ENCODE data around the gene NDUFA13. TPM values are rescaled to one million over a fixed set of nuclear protein-coding genes. Genes with fewer than 3 reads are reported as not detected.

The NDUFA13 gene
- total RNA-seq, 3 donors from 2014 or later = 97.3 to 134 (median 99.2) TPM

GRCh38 chr19:19513682-19514081, 2.3 kb upstream of the NDUFA13 start:
- Histone ChIP-seq H3K27me3 (no peaks in the 10 kb centered on the region), H3K36me3 (no peaks in the 10 kb centered on the region), H3K4me3 (peak overlapping the region; percentile 6 to 85 (median 23)), H3K4me1 (peaks cover 0 to 5% of the 10 kb centered on the region in 2 donors), H3K9me3 (no peaks in the 10 kb centered on the region), H3K27ac (no peak overlapping the region)
- no peak for TF ChIP-seq POLR2AphosphoS5 (IDR thresholded peaks at IDR 0.05)
- no peak for TF ChIP-seq CTCF (IDR thresholded peaks at IDR 0.05)
- no peak for DNase-seq (ENCODE audit: low spot score in 2 of 2)
- intact Hi-C loops (cut with DNase I; ENCODE audit: low total_unique reads) = no loop called here

- intact Hi-C loops (cut with DNase I; ENCODE audit: low total_unique reads) = no loop called here
- TF ChIP-seq CTCF (IDR thresholded peaks at IDR 0.05) (no peak), POLR2AphosphoS5 (IDR thresholded peaks at IDR 0.05) (no peak), POLR2A (IDR thresholded peaks at IDR 0.05) (no peak)
- H3K9me3 ChIP-seq = no peaks in the 10 kb centered on the region
- peaks cover 0 to 5% of the 10 kb centered on the region in 2 donors for H3K4me1 ChIP-seq
- no peaks in the 10 kb centered on the region for H3K27me3 ChIP-seq
- no peaks in the 10 kb centered on the region for H3K36me3 ChIP-seq
- no peak overlapping the region for H3K27ac ChIP-seq
- H3K4me3 ChIP-seq = peak overlapping the region; percentile 6 to 85 (median 23)
- DNase-seq (ENCODE audit: low spot score in 2 of 2) = no peak
Measured at GRCh38 chr19:19514215-19514657, 1.8 kb upstream of the NDUFA13 start.

- H3K27me3 ChIP-seq = no peaks in the 10 kb centered on the region
- H3K4me1 ChIP-seq = peaks cover 0 to 5% of the 10 kb centered on the region in 2 donors
- TF ChIP-seq CTCF (IDR thresholded peaks at IDR 0.05) (no peak), POLR2AphosphoS5 (IDR thresholded peaks at IDR 0.05) (no peak)
- intact Hi-C loops (cut with DNase I; ENCODE audit: low total_unique reads) = no loop called here
- H3K27ac ChIP-seq = peak within 1 kb of the TSS; percentile 92 to 93
- no peak for DNase-seq (ENCODE audit: low spot score in 2 of 2)
- H3K9me3 ChIP-seq = no peaks in the 10 kb centered on the region
- peak within 1 kb of the TSS; percentile 83 to 85 (median 85) for H3K4me3 ChIP-seq
- H3K36me3 ChIP-seq = no peaks in the 10 kb centered on the region
Measured at GRCh38 chr19:19514881-19515641, 964 bp upstream of the NDUFA13 start, which contains the start of gene TSSK6. Gene TSSK6, minus strand, starts transcription at chr19:19515548. Its CDS starts 121 bp downstream, at chr19:19515427.

- H3K27ac ChIP-seq = no peak overlapping the region
- H3K4me3 ChIP-seq = peak overlapping the region in 2 of 3 donors; percentile 85
- H3K36me3 ChIP-seq = no peaks in the 10 kb centered on the region
- no peak for DNase-seq (ENCODE audit: low spot score in 2 of 2)
- peaks cover 0 to 5% of the 10 kb centered on the region in 2 donors for H3K4me1 ChIP-seq
- H3K9me3 ChIP-seq = no peaks in the 10 kb centered on the region
- H3K27me3 ChIP-seq = no peaks in the 10 kb centered on the region
- TF ChIP-seq POLR2AphosphoS5 (IDR thresholded peaks at IDR 0.05) (no peak), POLR2A (IDR thresholded peaks at IDR 0.05) (no peak), CTCF (IDR thresholded peaks at IDR 0.05) (no peak)
- intact Hi-C loops (cut with DNase I; ENCODE audit: low total_unique reads) = no loop called here
Measured at GRCh38 chr19:19517235-19517619, 1.2 kb downstream of the NDUFA13 start.

- Histone ChIP-seq H3K9me3 (no peaks in the 10 kb centered on the region), H3K27me3 (no peaks in the 10 kb centered on the region), H3K36me3 (no peaks in the 10 kb centered on the region), H3K4me3 (no peak overlapping the region), H3K4me1 (peaks cover 0 to 5% of the 10 kb centered on the region in 2 donors), H3K27ac (no peak overlapping the region)
- no peak for DNase-seq (ENCODE audit: low spot score in 2 of 2)
- intact Hi-C loops (cut with DNase I; ENCODE audit: low total_unique reads) = no loop called here
- TF ChIP-seq POLR2A (IDR thresholded peaks at IDR 0.05) (no peak), POLR2AphosphoS5 (IDR thresholded peaks at IDR 0.05) (no peak), CTCF (IDR thresholded peaks at IDR 0.05) (no peak)
Measured at GRCh38 chr19:19520989-19521388, 5.0 kb downstream of the NDUFA13 start.
